GM23338 (cell line): Measurements from ENCODE around the gene TLNRD1. TPM values are rescaled to one million over a fixed set of nuclear protein-coding genes. Genes with fewer than 3 reads are reported as not detected.

Experiments used
- ATAC-seq: fragments of 200-7000 bp; cut with Tn5 transposase; 3 replicates; pipeline ENCODE4 v1.9.1; 2020
- DNase-seq: peaks from one replicate; pipeline ENCODE4 v3.0.0-alpha.2; 2015; ENCODE audit warnings: low spot score
- H2AFZ ChIP-seq: fragments of 200-600 bp; sonication (generic); 2 replicates; pipeline ENCODE4 v1.8.0; 2016; ENCODE audit warnings: antibody characterized with exemption, mild to moderate bottlenecking, moderate library complexity
- H3F3A ChIP-seq: fragments of 200-600 bp; sonication (generic); replicated peaks from 2 replicates; pipeline ENCODE4 v1.8.0; 2017; ENCODE audit warnings: antibody characterized with exemption, mixed run types, low read depth
- H3K27ac ChIP-seq: fragments of 200-600 bp; sonication (generic); 2 replicates; pipeline ENCODE4 v1.6.1; 2016; ENCODE audit warnings: low read depth
- H3K27me3 ChIP-seq: fragments of 200-600 bp; sonication (generic); 2 replicates; pipeline ENCODE4 v1.8.0; 2016; ENCODE audit warnings: mild to moderate bottlenecking, mixed run types, moderate library complexity; ENCODE audit not compliant: insufficient read depth
- H3K36me3 ChIP-seq: fragments of 200-600 bp; sonication (generic); 2 replicates; pipeline ENCODE4 v1.8.0; 2016; ENCODE audit warnings: mild to moderate bottlenecking; ENCODE audit not compliant: insufficient read depth
- H3K4me1 ChIP-seq: fragments of 200-600 bp; sonication (generic); 2 replicates; pipeline ENCODE4 v1.8.0; 2016; ENCODE audit warnings: mild to moderate bottlenecking, moderate library complexity; ENCODE audit not compliant: insufficient read depth
- H3K4me2 ChIP-seq: fragments of 200-600 bp; sonication (generic); 2 replicates; pipeline ENCODE4 v1.7.1; 2017; ENCODE audit warnings: mixed run types
- H3K4me3 ChIP-seq: fragments of 200-600 bp; sonication (generic); 2 replicates; pipeline ENCODE4 v1.6.1; 2016; ENCODE audit warnings: mixed run types
- H3K79me2 ChIP-seq: fragments of 200-600 bp; sonication (generic); replicated peaks from 2 replicates; pipeline ENCODE4 v1.8.0; 2017; ENCODE audit warnings: mild to moderate bottlenecking; ENCODE audit not compliant: insufficient read depth
- H3K9me2 ChIP-seq: fragments of 200-600 bp; sonication (generic); 2 replicates; pipeline ENCODE4 v1.8.0; 2017; ENCODE audit not compliant: insufficient read depth
- H4K20me1 ChIP-seq: fragments of 200-600 bp; sonication (generic); replicated peaks from 2 replicates; pipeline ENCODE4 v1.8.0; 2017; ENCODE audit warnings: mild to moderate bottlenecking; ENCODE audit not compliant: insufficient read depth
- H3K27ac Mint-ChIP-seq: 2 replicates; pipeline ENCODE4 v1.8.0; 2020; ENCODE audit warnings: inconsistent platforms, mild to moderate bottlenecking, moderate library complexity, mixed read lengths
- H3K27me3 Mint-ChIP-seq: 3 replicates; pipeline ENCODE4 v1.8.0; 2022; ENCODE audit warnings: low read depth, mild to moderate bottlenecking, moderate library complexity, mixed read lengths, inconsistent platforms; ENCODE audit not compliant: insufficient read depth, poor library complexity
- H3K36me3 Mint-ChIP-seq: 3 replicates; pipeline ENCODE4 v1.8.0; 2021; ENCODE audit warnings: low read depth, mild to moderate bottlenecking, inconsistent platforms, moderate library complexity, mixed read lengths
- H3K4me1 Mint-ChIP-seq: 3 replicates; pipeline ENCODE4 v1.8.0; 2020; ENCODE audit warnings: mild to moderate bottlenecking, inconsistent platforms, mixed read lengths
- H3K4me3 Mint-ChIP-seq: 3 replicates; pipeline ENCODE4 v1.8.0; 2021; ENCODE audit warnings: moderate library complexity, mild to moderate bottlenecking, inconsistent platforms, mixed read lengths
- H3K9me3 Mint-ChIP-seq: 3 replicates; pipeline ENCODE4 v1.8.0; 2020; ENCODE audit warnings: moderate library complexity, mild to moderate bottlenecking, inconsistent platforms, mixed read lengths
- EZH2 ChIP-seq: fragments of 200-600 bp; sonication (generic); IDR thresholded peaks from one replicate; pipeline ENCODE4 v1.8.0; 2017; ENCODE audit warnings: antibody characterized with exemption, mild to moderate bottlenecking, low read depth; ENCODE audit not compliant: unreplicated experiment
- STAT1 ChIP-seq: IDR thresholded peaks from one replicate; pipeline ENCODE4 v1.6.1; 2016; ENCODE audit warnings: antibody characterized with exemption; ENCODE audit not compliant: unreplicated experiment
- ZNF114 ChIP-seq: fragments of 250-450 bp; sonication (Bioruptor Pico); IDR thresholded peaks from 2 replicates; pipeline ENCODE4 v1.5.0; 2020; ENCODE audit warnings: mild to moderate bottlenecking, moderate library complexity
- ZNF331 ChIP-seq: fragments of 250-450 bp; sonication (Bioruptor Pico); IDR thresholded peaks from 2 replicates; pipeline ENCODE4 v1.5.0; 2020; ENCODE audit warnings: low read depth, mild to moderate bottlenecking, moderate library complexity
- polyA plus RNA-seq: library from polyadenylated mRNA; unstranded; fragments of >200 nt; fragmentation: Nextera tagmentation; extraction: Ambion mirVana; gene quantifications from 2 replicates; pipeline ENCODE4 v1.2.1, GENCODE V29; 2016
- total RNA-seq: library from RNA; depleted of rRNA; stranded (reverse); fragments of >200 nt; shearing (Covaris generic); gene quantifications from 2 replicates; pipeline ENCODE4 v1.2.3, GENCODE V29; 2014
- TF ChIP-seq, protein P1 (sequence below), 2 experiments: fragments of 200-600 bp in 1 of 2; sonication (generic) in 1 of 2; conservative IDR thresholded peaks; 2 replicates each; pipeline versions ENCODE4 v1.5.1 to v1.6.1; 2016 to 2017; ENCODE audit warnings: antibody characterized with exemption in 2 of 2, low read depth in 2 of 2, mild to moderate bottlenecking in 2 of 2, moderate library complexity in 1 of 2
- TF ChIP-seq, protein P2 (sequence below): fragments of 250-450 bp; sonication (Bioruptor Pico); IDR thresholded peaks from 2 replicates; pipeline ENCODE4 v1.5.0; 2020; ENCODE audit warnings: mild to moderate bottlenecking, moderate library complexity
- TF ChIP-seq, protein P3 (sequence below): IDR thresholded peaks from 2 replicates; pipeline ENCODE4 v1.6.1; 2016; ENCODE audit warnings: antibody characterized with exemption

The TLNRD1 gene
- total and polyA plus RNA-seq, 2 experiments from 2014 or later: 6.7 to 27.3 TPM

DNA sequence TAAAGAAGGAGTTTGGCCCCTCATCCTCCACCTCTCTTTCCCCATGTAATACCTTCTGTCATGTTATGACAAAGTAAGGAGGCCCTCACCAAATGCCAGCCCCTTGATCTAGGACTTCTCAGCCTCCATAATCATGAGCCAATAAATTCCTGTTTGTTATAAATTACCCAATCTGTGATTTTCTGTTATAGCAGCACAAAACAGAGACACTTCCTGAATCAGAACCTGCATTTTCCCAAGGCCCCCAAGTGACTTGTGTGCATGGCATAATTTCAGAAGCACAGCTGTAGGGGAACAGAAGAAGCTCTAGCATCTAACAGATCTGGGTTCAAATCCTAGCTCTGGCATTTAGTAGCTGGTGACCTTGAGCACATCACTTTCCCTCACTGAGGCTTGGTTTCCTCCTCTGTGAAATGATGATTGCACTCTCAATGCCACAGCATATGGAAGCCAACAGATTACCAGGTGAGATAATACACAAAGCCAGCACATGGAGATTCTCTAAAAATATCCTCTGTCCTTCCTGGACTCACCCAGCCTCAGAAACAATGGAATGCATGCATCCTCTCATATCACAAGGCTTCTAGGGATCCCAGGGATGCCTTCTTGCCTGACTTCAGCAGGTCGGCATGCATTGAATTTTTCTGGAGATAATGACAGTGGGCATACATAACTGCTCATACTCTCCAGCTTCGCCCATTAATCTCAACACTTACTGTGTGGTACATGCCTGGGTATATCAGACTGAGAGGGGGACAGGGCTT lies 26.3 kb downstream of the TLNRD1 start (continued):
- TF ChIP-seq, protein P1, sequence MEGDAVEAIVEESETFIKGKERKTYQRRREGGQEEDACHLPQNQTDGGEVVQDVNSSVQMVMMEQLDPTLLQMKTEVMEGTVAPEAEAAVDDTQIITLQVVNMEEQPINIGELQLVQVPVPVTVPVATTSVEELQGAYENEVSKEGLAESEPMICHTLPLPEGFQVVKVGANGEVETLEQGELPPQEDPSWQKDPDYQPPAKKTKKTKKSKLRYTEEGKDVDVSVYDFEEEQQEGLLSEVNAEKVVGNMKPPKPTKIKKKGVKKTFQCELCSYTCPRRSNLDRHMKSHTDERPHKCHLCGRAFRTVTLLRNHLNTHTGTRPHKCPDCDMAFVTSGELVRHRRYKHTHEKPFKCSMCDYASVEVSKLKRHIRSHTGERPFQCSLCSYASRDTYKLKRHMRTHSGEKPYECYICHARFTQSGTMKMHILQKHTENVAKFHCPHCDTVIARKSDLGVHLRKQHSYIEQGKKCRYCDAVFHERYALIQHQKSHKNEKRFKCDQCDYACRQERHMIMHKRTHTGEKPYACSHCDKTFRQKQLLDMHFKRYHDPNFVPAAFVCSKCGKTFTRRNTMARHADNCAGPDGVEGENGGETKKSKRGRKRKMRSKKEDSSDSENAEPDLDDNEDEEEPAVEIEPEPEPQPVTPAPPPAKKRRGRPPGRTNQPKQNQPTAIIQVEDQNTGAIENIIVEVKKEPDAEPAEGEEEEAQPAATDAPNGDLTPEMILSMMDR (conservative IDR thresholded peaks at IDR 0.05; ENCODE audit: low read depth in 2 of 2): no peak

DNA sequence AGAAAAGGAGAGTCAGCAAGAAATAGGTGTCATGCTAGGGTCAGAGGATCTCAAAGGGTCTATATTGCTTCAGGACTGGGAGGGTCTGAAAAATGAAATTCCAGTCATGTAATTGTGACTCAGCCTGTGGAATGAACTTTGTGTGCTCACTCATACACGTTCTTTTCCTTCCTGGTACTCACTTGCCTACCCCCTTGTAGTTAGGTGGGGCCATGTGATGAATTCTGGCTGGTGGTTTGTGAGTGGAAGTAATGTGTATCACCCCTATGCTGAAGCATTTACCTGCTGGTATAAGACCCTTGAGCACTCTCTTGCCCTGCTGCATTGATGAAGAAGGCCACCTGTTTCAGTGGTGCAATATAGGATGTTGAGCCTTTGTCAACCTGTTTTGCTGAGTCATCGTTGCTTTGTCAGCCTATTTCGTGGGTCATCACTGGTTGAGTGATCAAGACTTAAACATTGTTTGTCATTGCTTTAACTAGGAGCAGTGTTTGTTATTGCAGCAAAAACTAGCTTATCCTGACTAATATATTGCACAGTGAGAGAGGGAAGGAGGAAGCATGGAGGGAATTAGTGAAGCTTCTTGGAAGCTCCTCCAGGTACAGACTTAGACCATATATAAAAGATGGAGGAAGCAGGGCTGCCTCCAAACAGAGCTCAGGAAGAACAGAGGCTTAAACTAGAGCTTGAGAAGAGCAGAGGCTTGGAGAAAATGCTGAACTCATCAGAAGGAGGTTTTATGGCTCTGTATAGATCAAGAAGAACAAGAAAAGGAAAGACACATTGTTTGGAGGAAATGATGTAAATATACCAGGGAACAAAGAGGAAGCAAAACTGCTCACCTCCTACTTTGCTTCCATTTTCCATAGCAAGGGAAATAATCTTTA lies 28.9 kb downstream of the TLNRD1 start:
- Histone ChIP-seq H3K9me2 (0 out of 2 replicates have a peak, but pooled peaks cover 2% of the 10 kb centered on the region), H3K4me3 (no peak overlapping the region), H4K20me1 (no peaks in the 10 kb centered on the region), H3K27ac (no peak overlapping the region), H3K36me3 (no peaks in the 10 kb centered on the region), H3K4me1 (no peaks in the 10 kb centered on the region; the same call in 1 of the 2 replicates), H3K79me2 (no peaks in the 10 kb centered on the region), H3F3A (no peaks in the 10 kb centered on the region), H3K27me3 (no peaks in the 10 kb centered on the region), H2AFZ (peak overlapping the region; percentile 28; the same call in 1 of the 2 replicates), H3K4me2 (no peak overlapping the region)
- Mint-ChIP-seq H3K4me1 (peaks cover 14% of the 10 kb centered on the region), H3K4me3 (no peak overlapping the region), H3K27me3 (peaks cover 5% of the 10 kb centered on the region), H3K27ac (no peak overlapping the region; the same call in 1 of the 2 replicates), H3K36me3 (peaks cover 11% of the 10 kb centered on the region; the same call in 2 of the 3 replicates), H3K9me3 (peaks cover 10% of the 10 kb centered on the region)
- DNase-seq (no peak), ATAC-seq (no peak)
- TF ChIP-seq, protein P2, sequence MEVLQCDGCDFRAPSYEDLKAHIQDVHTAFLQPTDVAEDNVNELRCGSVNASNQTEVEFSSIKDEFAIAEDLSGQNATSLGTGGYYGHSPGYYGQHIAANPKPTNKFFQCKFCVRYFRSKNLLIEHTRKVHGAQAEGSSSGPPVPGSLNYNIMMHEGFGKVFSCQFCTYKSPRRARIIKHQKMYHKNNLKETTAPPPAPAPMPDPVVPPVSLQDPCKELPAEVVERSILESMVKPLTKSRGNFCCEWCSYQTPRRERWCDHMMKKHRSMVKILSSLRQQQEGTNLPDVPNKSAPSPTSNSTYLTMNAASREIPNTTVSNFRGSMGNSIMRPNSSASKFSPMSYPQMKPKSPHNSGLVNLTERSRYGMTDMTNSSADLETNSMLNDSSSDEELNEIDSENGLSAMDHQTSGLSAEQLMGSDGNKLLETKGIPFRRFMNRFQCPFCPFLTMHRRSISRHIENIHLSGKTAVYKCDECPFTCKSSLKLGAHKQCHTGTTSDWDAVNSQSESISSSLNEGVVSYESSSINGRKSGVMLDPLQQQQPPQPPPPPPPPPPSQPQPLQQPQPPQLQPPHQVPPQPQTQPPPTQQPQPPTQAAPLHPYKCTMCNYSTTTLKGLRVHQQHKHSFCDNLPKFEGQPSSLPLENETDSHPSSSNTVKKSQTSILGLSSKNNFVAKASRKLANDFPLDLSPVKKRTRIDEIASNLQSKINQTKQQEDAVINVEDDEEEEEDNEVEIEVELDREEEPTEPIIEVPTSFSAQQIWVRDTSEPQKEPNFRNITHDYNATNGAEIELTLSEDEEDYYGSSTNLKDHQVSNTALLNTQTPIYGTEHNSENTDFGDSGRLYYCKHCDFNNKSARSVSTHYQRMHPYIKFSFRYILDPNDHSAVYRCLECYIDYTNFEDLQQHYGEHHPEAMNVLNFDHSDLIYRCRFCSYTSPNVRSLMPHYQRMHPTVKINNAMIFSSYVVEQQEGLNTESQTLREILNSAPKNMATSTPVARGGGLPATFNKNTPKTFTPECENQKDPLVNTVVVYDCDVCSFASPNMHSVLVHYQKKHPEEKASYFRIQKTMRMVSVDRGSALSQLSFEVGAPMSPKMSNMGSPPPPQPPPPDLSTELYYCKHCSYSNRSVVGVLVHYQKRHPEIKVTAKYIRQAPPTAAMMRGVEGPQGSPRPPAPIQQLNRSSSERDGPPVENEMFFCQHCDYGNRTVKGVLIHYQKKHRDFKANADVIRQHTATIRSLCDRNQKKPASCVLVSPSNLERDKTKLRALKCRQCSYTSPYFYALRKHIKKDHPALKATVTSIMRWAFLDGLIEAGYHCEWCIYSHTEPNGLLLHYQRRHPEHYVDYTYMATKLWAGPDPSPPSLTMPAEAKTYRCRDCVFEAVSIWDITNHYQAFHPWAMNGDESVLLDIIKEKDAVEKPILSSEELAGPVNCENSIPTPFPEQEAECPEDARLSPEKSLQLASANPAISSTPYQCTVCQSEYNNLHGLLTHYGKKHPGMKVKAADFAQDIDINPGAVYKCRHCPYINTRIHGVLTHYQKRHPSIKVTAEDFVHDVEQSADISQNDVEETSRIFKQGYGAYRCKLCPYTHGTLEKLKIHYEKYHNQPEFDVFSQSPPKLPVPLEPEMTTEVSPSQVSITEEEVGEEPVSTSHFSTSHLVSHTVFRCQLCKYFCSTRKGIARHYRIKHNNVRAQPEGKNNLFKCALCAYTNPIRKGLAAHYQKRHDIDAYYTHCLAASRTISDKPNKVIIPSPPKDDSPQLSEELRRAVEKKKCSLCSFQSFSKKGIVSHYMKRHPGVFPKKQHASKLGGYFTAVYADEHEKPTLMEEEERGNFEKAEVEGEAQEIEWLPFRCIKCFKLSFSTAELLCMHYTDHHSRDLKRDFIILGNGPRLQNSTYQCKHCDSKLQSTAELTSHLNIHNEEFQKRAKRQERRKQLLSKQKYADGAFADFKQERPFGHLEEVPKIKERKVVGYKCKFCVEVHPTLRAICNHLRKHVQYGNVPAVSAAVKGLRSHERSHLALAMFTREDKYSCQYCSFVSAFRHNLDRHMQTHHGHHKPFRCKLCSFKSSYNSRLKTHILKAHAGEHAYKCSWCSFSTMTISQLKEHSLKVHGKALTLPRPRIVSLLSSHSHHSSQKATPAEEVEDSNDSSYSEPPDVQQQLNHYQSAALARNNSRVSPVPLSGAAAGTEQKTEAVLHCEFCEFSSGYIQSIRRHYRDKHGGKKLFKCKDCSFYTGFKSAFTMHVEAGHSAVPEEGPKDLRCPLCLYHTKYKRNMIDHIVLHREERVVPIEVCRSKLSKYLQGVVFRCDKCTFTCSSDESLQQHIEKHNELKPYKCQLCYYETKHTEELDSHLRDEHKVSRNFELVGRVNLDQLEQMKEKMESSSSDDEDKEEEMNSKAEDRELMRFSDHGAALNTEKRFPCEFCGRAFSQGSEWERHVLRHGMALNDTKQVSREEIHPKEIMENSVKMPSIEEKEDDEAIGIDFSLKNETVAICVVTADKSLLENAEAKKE (CRISPR knock-in tag): no peak
- TF ChIP-seq, protein P3, sequence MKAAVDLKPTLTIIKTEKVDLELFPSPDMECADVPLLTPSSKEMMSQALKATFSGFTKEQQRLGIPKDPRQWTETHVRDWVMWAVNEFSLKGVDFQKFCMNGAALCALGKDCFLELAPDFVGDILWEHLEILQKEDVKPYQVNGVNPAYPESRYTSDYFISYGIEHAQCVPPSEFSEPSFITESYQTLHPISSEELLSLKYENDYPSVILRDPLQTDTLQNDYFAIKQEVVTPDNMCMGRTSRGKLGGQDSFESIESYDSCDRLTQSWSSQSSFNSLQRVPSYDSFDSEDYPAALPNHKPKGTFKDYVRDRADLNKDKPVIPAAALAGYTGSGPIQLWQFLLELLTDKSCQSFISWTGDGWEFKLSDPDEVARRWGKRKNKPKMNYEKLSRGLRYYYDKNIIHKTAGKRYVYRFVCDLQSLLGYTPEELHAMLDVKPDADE: no peak
- TF ChIP-seq, protein P1 (conservative IDR thresholded peaks at IDR 0.05; ENCODE audit: low read depth in 2 of 2): no peak
- TF ChIP-seq ZNF114 (CRISPR knock-in tag) (no peak), EZH2 (no peak), STAT1 (no peak), ZNF331 (CRISPR knock-in tag) (no peak)
